H1 (cell line): ENCODE results near the gene PDZD8. TPM values are rescaled to one million over a fixed set of nuclear protein-coding genes. Genes with fewer than 3 reads are reported as not detected.
A peak's percentile ranks its signal among the peaks of the same experiment; 100 is the strongest.

Experiments used
- CTCF ChIA-PET: fragments of 300-600 bp; sonication (Branson Sonifier 250); formaldehyde crosslinking; loops from one replicate; lab custom pipeline; 2021; ENCODE audit not compliant: partially characterized antibody; lab: Charles Lee
- POLR2A ChIA-PET: fragments of 300-600 bp; sonication (Branson Sonifier 250); formaldehyde crosslinking; loops from one replicate; lab custom pipeline; 2021; ENCODE audit warnings: inconsistent platforms; ENCODE audit not compliant: partially characterized antibody; lab: Charles Lee
- DNase-seq, 2 experiments: peaks; one replicate each; pipeline versions ENCODE4 v3.0.0 to v3.0.0-alpha.2; 2010 to 2022; ENCODE audit warnings: low spot score in 2 of 2, low read depth in 1 of 2, mixed read lengths in 1 of 2
- FAIRE-seq: peaks from 2 replicates; lab custom pipeline; 2011; peaks lifted over from hg19 to GRCh38; lab: Jason Lieb, UNC
- H2AFZ ChIP-seq: 2 replicates; pipeline ENCODE4 v1.8.1; 2012; ENCODE audit warnings: low read length, inconsistent platforms
- H2AK5ac ChIP-seq: 2 replicates; pipeline ENCODE4 v1.6.1; 2013; ENCODE audit warnings: low read depth, low read length
- H2BK120ac ChIP-seq: replicated peaks from 2 replicates; pipeline ENCODE3; 2013; ENCODE audit warnings: low read depth, low read length, inconsistent platforms
- H2BK12ac ChIP-seq: 2 replicates; pipeline ENCODE4 v1.6.1; 2013; ENCODE audit warnings: low read depth, low read length
- H2BK15ac ChIP-seq: 2 replicates; pipeline ENCODE4 v1.6.1; 2013; ENCODE audit warnings: low read length
- H2BK20ac ChIP-seq: 2 replicates; pipeline ENCODE4 v1.6.1; 2013; ENCODE audit warnings: low read length
- H2BK5ac ChIP-seq: 2 replicates; pipeline ENCODE4 v1.6.1; 2013; ENCODE audit warnings: low read depth, low read length
- H3K14ac ChIP-seq: 2 replicates; pipeline ENCODE4 v1.6.1; 2013; ENCODE audit warnings: inconsistent platforms; ENCODE audit not compliant: insufficient read length
- H3K18ac ChIP-seq: 2 replicates; pipeline ENCODE4 v1.6.1; 2013; ENCODE audit warnings: low read length; ENCODE audit errors: extremely low read depth
- H3K23ac ChIP-seq: 2 replicates; pipeline ENCODE4 v1.6.1; 2013; ENCODE audit warnings: inconsistent platforms; ENCODE audit not compliant: insufficient read length
- H3K23me2 ChIP-seq: 2 replicates; pipeline ENCODE4 v1.6.1; 2013; ENCODE audit warnings: low read depth, low read length
- H3K27ac ChIP-seq: 2 replicates; pipeline ENCODE4 v1.6.1; 2011; ENCODE audit warnings: low read depth, low read length, inconsistent platforms
- H3K27me3 ChIP-seq, 4 experiments: replicated peaks in 1 of 4; 1 replicate in 1 of 4; 2 replicates in 3 of 4; pipeline versions ENCODE4 v1.6.1 to v1.8.1; 2011 to 2013; ENCODE audit warnings: low read length in 3 of 4, mild to moderate bottlenecking in 3 of 4, inconsistent platforms in 2 of 4, mixed read lengths in 2 of 4, moderate library complexity in 1 of 4; ENCODE audit not compliant: control insufficient read depth in 3 of 4, insufficient read depth in 3 of 4; ENCODE audit errors: extremely low read depth in 1 of 4
- H3K36me3 ChIP-seq, 4 experiments: 2 replicates each; pipeline versions ENCODE4 v1.6.1 to v1.8.1; 2011 to 2013; ENCODE audit warnings: mild to moderate bottlenecking in 4 of 4, low read length in 3 of 4, moderate library complexity in 2 of 4, control low read depth in 1 of 4, inconsistent platforms in 1 of 4; ENCODE audit not compliant: insufficient read depth in 4 of 4, control insufficient read depth in 2 of 4
- H3K4ac ChIP-seq: replicated peaks from 2 replicates; pipeline ENCODE3; 2013; ENCODE audit warnings: low read length, low read depth, mixed read lengths, inconsistent platforms; ENCODE audit not compliant: insufficient read length
- H3K4me1 ChIP-seq, 4 experiments: replicated peaks in 1 of 4; 1 replicate in 1 of 4; 2 replicates in 3 of 4; pipeline versions ENCODE4 v1.6.1 to v1.8.1; 2011 to 2013; ENCODE audit warnings: low read length in 3 of 4, inconsistent platforms in 2 of 4, mixed read lengths in 1 of 4; ENCODE audit not compliant: insufficient read depth in 4 of 4, control insufficient read depth in 3 of 4
- H3K4me2 ChIP-seq, 2 experiments: 2 replicates each; pipeline versions ENCODE4 v1.6.1 to v1.8.1; 2011 to 2013; ENCODE audit warnings: low read depth in 2 of 2, low read length in 2 of 2, control low read depth in 1 of 2, inconsistent platforms in 1 of 2, mild to moderate bottlenecking in 1 of 2; ENCODE audit not compliant: insufficient read depth in 1 of 2
- H3K4me3 ChIP-seq, 4 experiments: fragments of 200-600, 300-600 bp in 1 of 4; sonication (generic), shearing (Covaris generic), sonication (Bioruptor Twin) in 1 of 4; 2 replicates each; pipeline versions ENCODE4 v1.5.1 to v1.8.1; 2011 to 2016; ENCODE audit warnings: low read length in 4 of 4, low read depth in 3 of 4, control low read depth in 2 of 4, inconsistent platforms in 2 of 4, mild to moderate bottlenecking in 2 of 4, mixed read lengths in 1 of 4, moderate library complexity in 1 of 4; ENCODE audit not compliant: insufficient read depth in 2 of 4; ENCODE audit errors: extremely low read depth in 1 of 4
- H3K56ac ChIP-seq: replicated peaks from 2 replicates; pipeline ENCODE3; 2013; ENCODE audit warnings: low read depth, mild to moderate bottlenecking, mixed read lengths, low read length, inconsistent platforms; ENCODE audit not compliant: insufficient read length
- H3K79me1 ChIP-seq: 2 replicates; pipeline ENCODE4 v1.6.1; 2013; ENCODE audit warnings: low read depth, low read length, control low read depth
- H3K79me2 ChIP-seq, 2 experiments: 2 replicates each; pipeline versions ENCODE4 v1.6.1 to v1.8.1; 2012 to 2013; ENCODE audit warnings: low read length in 2 of 2, mild to moderate bottlenecking in 2 of 2, inconsistent platforms in 1 of 2; ENCODE audit not compliant: insufficient read depth in 2 of 2, control insufficient read depth in 1 of 2
- H3K9ac ChIP-seq, 4 experiments: replicated peaks in 1 of 4; 1 replicate in 1 of 4; 2 replicates in 3 of 4; pipeline versions ENCODE4 v1.6.1 to v1.8.1; 2011 to 2013; ENCODE audit warnings: low read depth in 3 of 4, low read length in 3 of 4, control low read depth in 2 of 4, mild to moderate bottlenecking in 2 of 4, moderate library complexity in 2 of 4, inconsistent platforms in 1 of 4; ENCODE audit errors: extremely low read depth in 1 of 4
- H3K9me3 ChIP-seq, 2 experiments: 2 replicates each; pipeline versions ENCODE4 v1.6.1 to v1.8.1; 2012 to 2013; ENCODE audit warnings: mild to moderate bottlenecking in 2 of 2, moderate library complexity in 2 of 2, control low read depth in 1 of 2, inconsistent platforms in 1 of 2, low read depth in 1 of 2, low read length in 1 of 2, mixed read lengths in 1 of 2; ENCODE audit not compliant: insufficient read depth in 2 of 2
- H4K20me1 ChIP-seq, 2 experiments: replicated peaks in 1 of 2; 2 replicates each; pipeline versions ENCODE3 to v1.8.1; 2011 to 2013; ENCODE audit warnings: inconsistent platforms in 2 of 2, low read length in 2 of 2, mild to moderate bottlenecking in 1 of 2; ENCODE audit not compliant: insufficient read depth in 2 of 2, control insufficient read depth in 1 of 2
- H4K5ac ChIP-seq: 2 replicates; pipeline ENCODE4 v1.6.1; 2013; ENCODE audit warnings: low read length, low read depth, mixed read lengths, inconsistent platforms; ENCODE audit not compliant: insufficient read length
- H4K8ac ChIP-seq: 2 replicates; pipeline ENCODE4 v1.8.0; 2013; ENCODE audit warnings: mild to moderate bottlenecking, moderate library complexity, low read length, inconsistent platforms; ENCODE audit not compliant: insufficient read depth; ENCODE audit errors: extremely low read depth
- H4K91ac ChIP-seq: replicated peaks from 2 replicates; pipeline ENCODE3; 2013; ENCODE audit warnings: low read length, mixed read lengths, inconsistent platforms; ENCODE audit not compliant: insufficient read length
- NRF1 ChIP-seq: IDR thresholded peaks from 2 replicates; pipeline ENCODE4 v1.6.1; 2011; ENCODE audit warnings: mild to moderate bottlenecking, low read depth, low read length, improper control_type of control experiment
- RAD21 ChIP-seq, 2 experiments: IDR thresholded peaks in 1 of 2; conservative IDR thresholded peaks in 1 of 2; 2 replicates each; pipeline ENCODE4 v1.6.1; 2011; ENCODE audit warnings: low read depth in 2 of 2, low read length in 2 of 2, improper control_type of control experiment in 1 of 2, inconsistent platforms in 1 of 2, mild to moderate bottlenecking in 1 of 2, moderate library complexity in 1 of 2
- SP2 ChIP-seq: IDR thresholded peaks from 2 replicates; pipeline ENCODE4 v1.6.1; 2012; ENCODE audit warnings: mild to moderate bottlenecking, low read length, inconsistent platforms
- WGBS, 2 experiments: shearing (Covaris generic) in 1 of 2; methylation state at CpG; one replicate each; pipeline versions ENCODE4 v1.1.6 to v1.1.7; 2013 to 2015; ENCODE audit warnings: low lambda C conversion rate in 2 of 2, mixed read lengths in 2 of 2, inconsistent platforms in 1 of 2, low coverage in 1 of 2, missing lambda C conversion rate in 1 of 2; ENCODE audit not compliant: insufficient replicate concordance in 2 of 2, insufficient coverage in 1 of 2, insufficient read length in 1 of 2; ENCODE audit errors: extremely low coverage in 1 of 2, missing lambda C conversion rate in 1 of 2; 5-methylcytosine and 5-hydroxymethylcytosine counted together
- polyA plus RNA-seq, 7 experiments: library from polyadenylated mRNA; depleted of rRNA in 3 of 7; stranded (reverse) in 5 of 7; unstranded in 2 of 7; fragments of >200 nt in 5 of 7; fragments of 200-250 nt in 2 of 7; gene quantifications; 1 replicate in 5 of 7; 2 replicates in 1 of 7; 4 replicates in 1 of 7; pipeline versions ENCODE4 v1.2.1 to v1.2.3, GENCODE V29; 2011 to 2013; ENCODE audit warnings: missing spikeins in 2 of 7, mixed read lengths in 2 of 7
- total RNA-seq: library from RNA; stranded (reverse); fragmentation: NEBNext Ultra II Directional; extraction: Animal tissue kit (Norgen Biotek cat#: 25700); gene quantifications from 2 replicates; pipeline ENCODE4 v1.2.1, GENCODE V29; 2021
- TF ChIP-seq, protein P1 (sequence below): IDR thresholded peaks from 2 replicates; pipeline ENCODE4 v1.6.1; 2012; ENCODE audit warnings: inconsistent platforms
- TF ChIP-seq, protein P2 (sequence below), 3 experiments: IDR thresholded peaks; 1 replicate in 2 of 3; 2 replicates in 1 of 3; pipeline versions ENCODE4 v1.5.1 to v1.6.1; 2011; ENCODE audit warnings: low read length in 3 of 3, mild to moderate bottlenecking in 3 of 3, inconsistent platforms in 2 of 3, low read depth in 1 of 3, moderate library complexity in 1 of 3; ENCODE audit not compliant: insufficient read depth in 1 of 3; ENCODE audit errors: control extremely low read depth in 1 of 3

Gene PDZD8
- total and polyA plus RNA-seq, 2 of the 8 experiments (the other 6 are each of a cell fraction or from before 2014, with no cell fraction given), result 10.9 to 50.1 TPM

DNA sequence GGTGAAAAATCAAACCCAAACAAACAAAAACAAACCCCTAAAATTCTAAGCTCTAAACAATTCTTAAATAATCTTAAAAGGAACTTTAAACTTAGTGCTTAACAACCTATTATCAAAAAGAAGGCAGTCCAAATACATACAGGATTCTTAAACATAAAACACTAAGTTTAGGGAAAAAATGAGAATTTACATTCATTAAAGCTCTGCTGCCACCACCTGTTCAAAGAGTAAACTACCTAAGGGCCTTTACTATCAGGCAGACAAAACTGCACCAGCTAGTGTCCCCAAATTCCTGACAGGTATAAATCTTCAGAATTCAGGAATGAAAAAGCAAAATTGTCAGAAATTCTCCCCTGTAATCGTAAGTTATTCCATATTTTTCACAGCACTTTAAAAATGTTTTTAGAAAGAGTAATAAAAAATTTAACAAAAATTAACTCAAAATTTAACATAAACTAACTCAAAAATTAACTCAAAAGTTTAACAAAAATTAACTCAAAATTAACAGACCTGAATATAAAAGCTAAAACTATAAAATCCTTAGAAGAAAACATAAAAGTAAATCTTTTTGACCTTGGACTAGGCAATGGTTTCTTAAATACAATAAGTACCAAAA lies 55.1 kb downstream of the PDZD8 start:
- H3K56ac ChIP-seq, result no peak overlapping the region
- no peak overlapping the region for H3K4me3 ChIP-seq
- peaks cover 0 to 14% (median 3%) of the 10 kb centered on the region in 4 experiments; a peak in 4 of 7 replicates for H3K4me1 ChIP-seq
- H3K9me3 ChIP-seq, result no peaks in the 10 kb centered on the region
- H3K36me3 ChIP-seq, result no peaks in the 10 kb centered on the region
- no peak overlapping the region for H2AFZ ChIP-seq
- no peak overlapping the region for H4K91ac ChIP-seq
- no peak overlapping the region for H2BK20ac ChIP-seq
- peaks cover 0 to 21% of the 10 kb centered on the region in 2 experiments; a peak in 2 of 4 replicates for H3K79me2 ChIP-seq
- no peaks in the 10 kb centered on the region for H3K27me3 ChIP-seq
- POLR2A ChIA-PET, result no interaction called here
- FAIRE-seq (peak; percentile 89), DNase-seq (no peak)
- no peaks in the 10 kb centered on the region for H3K23me2 ChIP-seq
- no peak overlapping the region for H3K4ac ChIP-seq
- no peak overlapping the region for H2AK5ac ChIP-seq
- H2BK12ac ChIP-seq, result no peak overlapping the region
- no peak overlapping the region for H2BK120ac ChIP-seq
- H3K23ac ChIP-seq, result no peak overlapping the region
- H3K27ac ChIP-seq, result no peak overlapping the region
- peak; percentile 69 to 79 for TF ChIP-seq RAD21 (IDR thresholded peaks at IDR 0.05 in 1 of 2, conservative IDR thresholded peaks at IDR 0.05 in 1 of 2; ENCODE audit: low read depth in 2 of 2, low read length in 2 of 2)
- TF ChIP-seq, protein P1, sequence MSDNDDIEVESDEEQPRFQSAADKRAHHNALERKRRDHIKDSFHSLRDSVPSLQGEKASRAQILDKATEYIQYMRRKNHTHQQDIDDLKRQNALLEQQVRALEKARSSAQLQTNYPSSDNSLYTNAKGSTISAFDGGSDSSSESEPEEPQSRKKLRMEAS, result no peak
- TF ChIP-seq, protein P2, sequence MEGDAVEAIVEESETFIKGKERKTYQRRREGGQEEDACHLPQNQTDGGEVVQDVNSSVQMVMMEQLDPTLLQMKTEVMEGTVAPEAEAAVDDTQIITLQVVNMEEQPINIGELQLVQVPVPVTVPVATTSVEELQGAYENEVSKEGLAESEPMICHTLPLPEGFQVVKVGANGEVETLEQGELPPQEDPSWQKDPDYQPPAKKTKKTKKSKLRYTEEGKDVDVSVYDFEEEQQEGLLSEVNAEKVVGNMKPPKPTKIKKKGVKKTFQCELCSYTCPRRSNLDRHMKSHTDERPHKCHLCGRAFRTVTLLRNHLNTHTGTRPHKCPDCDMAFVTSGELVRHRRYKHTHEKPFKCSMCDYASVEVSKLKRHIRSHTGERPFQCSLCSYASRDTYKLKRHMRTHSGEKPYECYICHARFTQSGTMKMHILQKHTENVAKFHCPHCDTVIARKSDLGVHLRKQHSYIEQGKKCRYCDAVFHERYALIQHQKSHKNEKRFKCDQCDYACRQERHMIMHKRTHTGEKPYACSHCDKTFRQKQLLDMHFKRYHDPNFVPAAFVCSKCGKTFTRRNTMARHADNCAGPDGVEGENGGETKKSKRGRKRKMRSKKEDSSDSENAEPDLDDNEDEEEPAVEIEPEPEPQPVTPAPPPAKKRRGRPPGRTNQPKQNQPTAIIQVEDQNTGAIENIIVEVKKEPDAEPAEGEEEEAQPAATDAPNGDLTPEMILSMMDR (IDR thresholded peaks at IDR 0.05; ENCODE audit: control extremely low read depth in 1 of 3, insufficient read depth in 1 of 3, low read depth in 1 of 3, low read length in 3 of 3), result peak in 2 of 3 experiments; percentile 56 to 71; a peak in 3 of 4 replicates
- TF ChIP-seq NRF1, result no peak
- no peak for TF ChIP-seq SP2
- H2BK5ac ChIP-seq, result no peak overlapping the region
- H3K18ac ChIP-seq, result no peak overlapping the region
- no peaks in the 10 kb centered on the region; the same call in 1 of the 2 replicates for H3K79me1 ChIP-seq
- no peak overlapping the region for H3K9ac ChIP-seq
- 23% methylated on average over 1 of the region's 1 CpG; no CpG with 5 or more reads in 1 of the 2 experiments for WGBS, 2 experiments
- H3K14ac ChIP-seq, result no peak overlapping the region
- no peak overlapping the region for H3K4me2 ChIP-seq
- H4K5ac ChIP-seq, result no peak overlapping the region
- no peaks in the 10 kb centered on the region for H4K20me1 ChIP-seq
- CTCF ChIA-PET, result interaction anchor here (0.7 to 8.7 kb wide), 39 partner anchors 8 to 160 kb away, joined by 3 to 118 read pairs (median 5); no protein-coding TSS in a partner anchor
- H2BK15ac ChIP-seq, result no peak overlapping the region
- no peak overlapping the region for H4K8ac ChIP-seq
